T47D (cell line): ENCODE measurements around the gene MMP24.
"Not testable (repeated sequence)": the region's sequence is repeated elsewhere in the genome, so short reads cannot be mapped to it uniquely, and the experiment has no call there.

Source experiments
- DNase-seq, 2 experiments: peaks; one replicate each; pipeline versions ENCODE4 v3.0.0 to v3.0.0-alpha.2; 2011 to 2012; ENCODE audit warnings: low read depth in 1 of 2, low spot score in 1 of 2
- JUND ChIP-seq: IDR thresholded peaks from 2 replicates; pipeline ENCODE4 v1.6.1; 2012; ENCODE audit warnings: low read depth
- in situ Hi-C: cut with HindIII; loops from 2 replicates; pipeline ENCODE4 v1.10.0; 2016; ENCODE audit warnings: low sequenced_read_pairs, low pct_unique_long_range_greater_than_20kb

Gene MMP24

GRCh38 chr20:35307666-35308653 lies 81.5 kb downstream of the MMP24 start:
- TF ChIP-seq JUND = no peak
- in situ Hi-C loops = no loop called here
- peak in 1 of 2 experiments; percentile 60 for DNase-seq

- DNase-seq = no peak
- no peak for TF ChIP-seq JUND
- in situ Hi-C loops = no loop called here
Observed at GRCh38 chr20:35311409-35311808, 84.9 kb downstream of the MMP24 start.

GRCh38 chr20:35311822-35312221 lies 85.3 kb downstream of the MMP24 start:
- in situ Hi-C loops = no loop called here
- no peak for TF ChIP-seq JUND
- no peak for DNase-seq

GRCh38 chr20:35312318-35312717 lies 85.8 kb downstream of the MMP24 start:
- DNase-seq = no peak
- in situ Hi-C loops = no loop called here
- TF ChIP-seq JUND = no peak

- no peak for TF ChIP-seq JUND
- in situ Hi-C loops = no loop called here
- no peak for DNase-seq
Observed at GRCh38 chr20:35314816-35315631, 88.5 kb downstream of the MMP24 start.

- in situ Hi-C loops, DNase-seq: not testable (repeated sequence)
Observed at GRCh38 chr20:35315632-35316020, 89.1 kb downstream of the MMP24 start.

GRCh38 chr20:35316086-35316485 lies 89.6 kb downstream of the MMP24 start:
- no peak for DNase-seq
- no peak for TF ChIP-seq JUND
- in situ Hi-C loops = no loop called here

- in situ Hi-C loops = no loop called here
- no peak for DNase-seq
- no peak for TF ChIP-seq JUND
Observed at GRCh38 chr20:35317416-35318210, 91.1 kb downstream of the MMP24 start.

GRCh38 chr20:35318502-35319157 lies 92.1 kb downstream of the MMP24 start:
- in situ Hi-C loops = no loop called here
- no peak for TF ChIP-seq JUND
- peak in 1 of 2 experiments; percentile 46 for DNase-seq

- in situ Hi-C loops = no loop called here
- TF ChIP-seq JUND = no peak
- peak in 1 of 2 experiments; percentile 76 for DNase-seq
Observed at GRCh38 chr20:35319192-35319870, 92.8 kb downstream of the MMP24 start.

GRCh38 chr20:35319871-35320197 lies 93.3 kb downstream of the MMP24 start:
- no peak for DNase-seq
- in situ Hi-C loops = no loop called here

More at GRCh38 chr20:35319871-35320197, 93.3 kb downstream of the MMP24 start:
- no peak for TF ChIP-seq JUND
